Stimulated activated CD8-positive, alpha-beta memory T cell treated with anti-CD3 and anti-CD28 coated beads, Interleukin-15, amount 100 ng/mL, for 4 hours (primary cell): Measurements from ENCODE around the gene ESPN.

Experiments used
- DNase-seq, 2 donors: peaks; one replicate each; pipeline ENCODE4 v3.0.0-alpha.2; 2020; ENCODE audit warnings: low read depth in 2 of 2

ESPN gene

DNA sequence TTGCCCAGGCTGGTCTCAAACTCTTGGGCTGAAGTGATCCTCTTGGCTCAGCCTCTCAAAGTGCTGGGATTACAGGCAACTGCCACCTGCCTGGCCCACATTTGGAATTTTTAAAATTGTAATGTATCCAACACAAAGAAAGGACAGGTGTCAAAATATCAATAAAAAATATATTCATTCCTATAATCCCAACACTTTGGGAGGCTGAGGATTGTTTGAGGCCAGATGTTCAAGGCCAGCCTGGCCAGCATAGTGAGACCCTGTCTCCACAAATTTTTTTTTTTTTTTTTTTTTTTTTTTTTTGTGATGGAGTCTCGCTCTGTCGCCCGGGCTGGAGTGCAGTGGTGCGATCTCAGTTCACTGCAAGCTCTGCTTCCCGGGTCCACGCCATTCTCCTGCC lies 14.8 kb upstream of the ESPN start:
- no peak for DNase-seq

GRCh38 chr1:6410248-6410893 lies 14.2 kb upstream of the ESPN start:
- DNase-seq = no peak

GRCh38 chr1:6412896-6413295 lies 11.7 kb upstream of the ESPN start:
- no peak for DNase-seq

GRCh38 chr1:6414443-6414844 lies 10.1 kb upstream of the ESPN start:
- DNase-seq = no peak

- DNase-seq = no peak
Observed at GRCh38 chr1:6414881-6415626, 9.5 kb upstream of the ESPN start.

DNA sequence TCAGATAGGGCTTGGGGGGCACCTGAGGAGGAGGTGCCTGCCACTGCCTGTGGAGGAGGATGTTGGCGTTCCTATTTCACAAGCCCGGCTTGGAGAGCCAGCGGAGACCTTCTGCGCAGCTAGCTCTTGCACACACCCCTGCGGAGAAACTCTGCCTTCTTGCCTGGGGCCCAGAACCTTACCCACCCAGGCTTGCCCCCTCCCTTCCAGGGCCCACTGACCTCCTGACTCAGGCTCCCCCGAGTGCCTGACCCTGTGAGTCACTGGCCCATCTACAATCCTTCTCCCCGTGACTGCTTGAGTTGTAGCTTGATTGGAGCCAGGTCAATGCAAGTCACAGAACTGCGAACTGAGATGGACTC lies 8.3 kb upstream of the ESPN start:
- no peak for DNase-seq

GRCh38 chr1:6416906-6417305 lies 7.7 kb upstream of the ESPN start:
- no peak for DNase-seq

- no peak for DNase-seq
Observed at GRCh38 chr1:6417961-6418667, 6.5 kb upstream of the ESPN start.

DNA sequence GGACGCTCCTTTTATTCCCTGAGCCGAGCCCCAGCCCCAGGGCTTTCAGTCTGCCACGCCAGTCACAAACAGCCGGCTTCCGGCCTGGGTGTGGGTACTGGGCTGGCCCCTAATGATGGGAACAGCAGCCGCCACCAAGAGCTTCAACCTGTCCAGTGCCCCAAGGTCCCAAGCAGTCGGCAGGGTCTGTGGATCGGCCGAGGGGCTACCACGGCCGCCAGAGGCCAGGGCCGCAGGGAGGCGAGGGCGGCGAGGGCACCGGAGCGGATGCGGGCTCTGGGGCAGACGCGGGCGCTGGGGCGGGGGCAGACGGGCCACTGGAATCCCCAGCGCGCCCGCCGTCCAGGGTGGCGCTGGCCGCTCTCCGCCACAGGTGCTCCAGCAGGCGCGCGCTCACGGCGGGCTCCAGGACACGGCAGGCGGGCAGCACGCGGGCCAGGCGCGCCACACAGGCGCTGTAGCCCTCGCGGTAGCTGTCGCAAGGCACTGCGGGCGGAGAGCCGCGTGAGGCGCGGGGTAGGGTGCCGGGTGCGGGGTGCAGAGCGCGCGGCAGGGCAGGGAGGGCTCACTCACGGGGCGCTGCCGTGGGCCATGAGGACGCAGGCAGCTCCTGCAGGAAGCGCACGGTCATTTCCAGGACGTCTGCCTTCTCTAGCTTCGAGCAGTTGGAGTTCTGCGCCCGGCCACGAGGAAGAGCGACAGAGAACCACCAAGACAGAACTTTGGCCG lies 5.7 kb upstream of the ESPN start:
- no peak for DNase-seq

- DNase-seq = no peak
Observed at GRCh38 chr1:6419397-6419803, 5.2 kb upstream of the ESPN start.

GRCh38 chr1:6419804-6420453 lies 4.6 kb upstream of the ESPN start, which contains the start of gene HES2:
Gene HES2, minus strand, starts transcription at chr1:6419919. Its CDS starts 99 bp downstream, at chr1:6419820.
- no peak for DNase-seq

DNA sequence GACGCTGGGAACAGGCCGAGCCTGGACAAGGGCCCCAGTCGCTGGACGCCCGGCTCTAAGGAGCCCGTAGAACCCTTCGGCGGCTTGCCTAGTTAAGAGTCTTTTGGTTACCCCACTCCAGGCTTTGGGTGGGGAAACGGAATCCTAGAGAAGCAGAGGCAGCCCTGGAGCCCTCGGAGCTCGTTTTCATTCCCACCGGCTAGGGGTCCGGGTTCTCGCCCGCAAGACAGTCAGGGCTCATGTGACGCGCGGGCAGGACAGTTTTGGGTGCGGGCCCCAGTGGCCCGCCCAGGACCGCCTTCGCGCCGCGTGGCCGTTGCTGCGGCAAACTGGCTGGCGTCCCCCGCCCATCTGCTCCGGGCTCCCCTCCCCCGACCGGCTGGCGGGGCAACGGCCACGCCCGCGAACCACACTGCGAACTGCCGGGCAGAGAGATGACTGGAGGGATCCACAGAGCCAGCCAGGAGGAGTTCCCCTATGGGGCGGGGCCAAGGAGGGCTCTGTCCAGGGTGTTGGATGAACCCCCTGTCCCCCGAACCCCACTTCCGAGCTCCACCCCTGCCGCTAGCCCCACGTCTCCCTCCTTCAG lies 4.0 kb upstream of the ESPN start:
- DNase-seq = no peak

DNA sequence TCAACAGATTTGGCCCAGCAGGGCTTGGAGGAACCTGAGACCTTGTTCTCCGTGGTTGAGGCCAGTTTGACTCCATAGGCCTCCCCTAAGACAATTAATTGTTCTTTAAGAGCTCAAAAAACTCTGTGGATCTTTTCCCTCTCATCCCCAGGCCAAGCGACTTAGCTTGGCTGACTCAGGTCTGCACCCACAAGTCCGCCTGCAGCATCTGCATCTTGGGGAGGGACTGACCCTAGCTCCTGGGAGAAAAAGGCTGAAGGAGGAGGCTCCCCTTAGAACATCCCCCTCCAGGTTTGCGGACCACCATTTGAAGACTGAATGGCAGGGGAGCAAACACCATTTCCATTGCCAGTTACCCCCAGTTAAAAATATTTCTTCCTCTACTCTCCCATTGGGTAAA lies 3.3 kb upstream of the ESPN start:
- DNase-seq = no peak

- peak; percentile 33 to 49 for DNase-seq
Observed at GRCh38 chr1:6423321-6423999, 1.1 kb upstream of the ESPN start.

GRCh38 chr1:6424000-6424565 lies 493 bp upstream of the ESPN start:
- no peak for DNase-seq

- no peak for DNase-seq
Observed at GRCh38 chr1:6425658-6426057, 1.1 kb downstream of the ESPN start.

DNA sequence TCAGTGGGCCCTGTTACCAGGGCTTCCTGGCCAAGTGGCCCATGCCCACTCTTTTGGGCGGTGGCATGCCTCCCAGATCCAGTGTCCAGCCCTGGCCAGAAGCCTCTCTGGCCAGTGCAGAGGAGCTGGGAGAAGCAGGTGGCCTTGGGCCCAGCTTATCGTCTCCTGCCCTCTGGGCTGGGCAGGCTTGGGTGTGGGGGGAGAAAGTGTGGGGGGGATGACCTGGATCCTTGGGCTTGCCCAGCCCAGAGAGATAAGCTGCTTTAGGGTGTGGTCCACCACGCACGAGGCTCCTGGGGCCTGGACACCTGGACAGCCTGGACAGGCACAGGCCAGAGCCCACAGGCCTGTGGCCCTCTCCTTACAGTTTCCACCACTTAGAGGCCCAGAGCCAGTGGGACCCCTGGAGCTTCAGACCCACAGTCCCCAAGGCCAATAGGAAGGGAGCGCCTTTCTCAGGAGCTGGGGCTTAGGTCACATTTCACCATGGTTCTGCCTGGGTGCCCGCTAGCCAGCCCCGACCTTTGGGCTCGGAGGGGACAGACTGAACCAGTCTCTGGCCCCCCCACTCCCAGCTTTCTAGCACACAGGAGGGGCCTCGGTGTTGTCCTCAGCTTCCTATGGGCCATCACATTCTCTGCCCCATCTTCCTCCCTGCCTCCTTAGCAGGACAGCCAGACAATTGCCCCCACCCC lies 1.8 kb downstream of the ESPN start:
- no peak for DNase-seq

- DNase-seq = no peak
Observed at GRCh38 chr1:6426972-6427350, 2.4 kb downstream of the ESPN start.

- DNase-seq = no peak
Observed at GRCh38 chr1:6427441-6428390, 3.1 kb downstream of the ESPN start.
